GM06990 (cell line): ENCODE data around the gene C2orf42.
A peak's percentile ranks its signal among the peaks of the same experiment; 100 is the strongest.
"Not testable (repeated sequence)": the region's sequence is repeated elsewhere in the genome, so short reads cannot be mapped to it uniquely, and the experiment has no call there.

Experiments
- DNase-seq: peaks from one replicate; pipeline ENCODE4 v3.0.0-alpha.2; 2011; ENCODE audit not compliant: insufficient read length; ENCODE audit errors: extremely low read depth
- H3K27me3 ChIP-seq: replicated peaks from 2 replicates; pipeline ENCODE4 v1.6.0; 2011; ENCODE audit warnings: low read length; ENCODE audit not compliant: control insufficient read depth, insufficient read depth
- H3K36me3 ChIP-seq: 2 replicates; pipeline ENCODE4 v1.5.1; 2011; ENCODE audit warnings: low read length; ENCODE audit not compliant: control insufficient read depth, insufficient read depth
- H3K4me3 ChIP-seq: replicated peaks from 2 replicates; pipeline ENCODE4 v1.5.1; 2011; ENCODE audit warnings: low read depth, mild to moderate bottlenecking, control low read depth, low read length
- TF ChIP-seq, protein P1 (sequence below): IDR thresholded peaks from 2 replicates; pipeline ENCODE4 v1.5.1; 2011; ENCODE audit warnings: low read length, control low read depth, mild to moderate bottlenecking, inconsistent platforms; ENCODE audit not compliant: insufficient read depth, poor library complexity, severe bottlenecking

The C2orf42 gene

DNA sequence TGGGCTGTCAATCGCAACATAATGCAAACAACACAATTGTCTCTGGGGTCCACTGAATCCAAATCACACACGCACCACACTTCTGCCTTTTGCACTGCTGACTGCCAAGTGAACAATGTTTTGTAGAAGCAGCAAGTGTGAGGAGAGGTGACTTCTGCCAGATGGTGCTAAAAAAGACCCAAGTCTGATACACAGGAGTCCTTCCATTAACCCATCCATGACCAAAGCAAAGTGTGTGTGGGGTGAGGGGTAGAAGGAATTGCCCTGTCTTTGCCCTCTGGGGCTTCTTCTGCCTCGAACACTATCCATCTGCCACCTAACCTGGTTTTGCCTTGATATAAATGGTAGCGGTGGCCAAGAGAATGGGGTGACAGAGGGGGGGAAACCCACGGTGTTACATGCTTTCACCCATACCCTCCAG, 50.0 kb downstream of the C2orf42 start:
- Histone ChIP-seq H3K36me3 (no peaks in the 10 kb centered on the region), H3K4me3 (no peak overlapping the region; the same call in none of the 2 replicates), H3K27me3 (no peaks in the 10 kb centered on the region)
- TF ChIP-seq, protein P1, sequence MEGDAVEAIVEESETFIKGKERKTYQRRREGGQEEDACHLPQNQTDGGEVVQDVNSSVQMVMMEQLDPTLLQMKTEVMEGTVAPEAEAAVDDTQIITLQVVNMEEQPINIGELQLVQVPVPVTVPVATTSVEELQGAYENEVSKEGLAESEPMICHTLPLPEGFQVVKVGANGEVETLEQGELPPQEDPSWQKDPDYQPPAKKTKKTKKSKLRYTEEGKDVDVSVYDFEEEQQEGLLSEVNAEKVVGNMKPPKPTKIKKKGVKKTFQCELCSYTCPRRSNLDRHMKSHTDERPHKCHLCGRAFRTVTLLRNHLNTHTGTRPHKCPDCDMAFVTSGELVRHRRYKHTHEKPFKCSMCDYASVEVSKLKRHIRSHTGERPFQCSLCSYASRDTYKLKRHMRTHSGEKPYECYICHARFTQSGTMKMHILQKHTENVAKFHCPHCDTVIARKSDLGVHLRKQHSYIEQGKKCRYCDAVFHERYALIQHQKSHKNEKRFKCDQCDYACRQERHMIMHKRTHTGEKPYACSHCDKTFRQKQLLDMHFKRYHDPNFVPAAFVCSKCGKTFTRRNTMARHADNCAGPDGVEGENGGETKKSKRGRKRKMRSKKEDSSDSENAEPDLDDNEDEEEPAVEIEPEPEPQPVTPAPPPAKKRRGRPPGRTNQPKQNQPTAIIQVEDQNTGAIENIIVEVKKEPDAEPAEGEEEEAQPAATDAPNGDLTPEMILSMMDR, result no peak
- DNase-seq, result no peak

DNA sequence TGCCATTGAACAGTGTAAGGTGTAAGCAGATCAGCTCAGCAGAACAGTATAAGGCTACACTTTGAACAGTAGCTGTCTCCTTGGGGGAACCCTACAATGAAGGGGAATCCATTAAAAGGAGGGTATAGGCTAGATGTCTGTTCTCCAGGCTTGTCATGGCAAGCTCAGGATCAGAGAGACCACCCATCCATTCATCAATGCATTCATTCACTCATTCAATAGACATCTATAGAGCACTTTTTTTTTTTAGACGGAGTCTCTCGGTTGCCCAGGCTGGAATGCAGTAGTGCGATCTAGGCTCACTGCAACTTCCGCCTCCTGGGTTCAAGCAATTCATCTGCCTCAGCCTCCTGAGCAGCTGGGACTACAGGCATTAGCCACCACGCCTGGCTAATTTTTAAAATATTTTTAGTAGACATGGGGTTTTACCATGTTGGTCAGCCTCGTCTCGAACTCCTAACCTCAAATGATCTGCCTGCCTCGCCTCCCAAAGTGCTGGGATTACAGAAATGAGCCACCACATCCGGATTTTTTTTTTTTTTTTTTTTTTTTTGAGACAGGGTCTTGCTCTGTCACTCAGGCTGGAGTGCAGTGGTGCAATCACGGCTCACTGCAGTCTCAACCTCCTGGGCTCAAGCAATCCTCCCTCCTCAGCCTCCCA, 56.4 kb downstream of the C2orf42 start:
- not testable (repeated sequence) for H3K36me3 ChIP-seq, H3K4me3 ChIP-seq, DNase-seq, H3K27me3 ChIP-seq

DNA sequence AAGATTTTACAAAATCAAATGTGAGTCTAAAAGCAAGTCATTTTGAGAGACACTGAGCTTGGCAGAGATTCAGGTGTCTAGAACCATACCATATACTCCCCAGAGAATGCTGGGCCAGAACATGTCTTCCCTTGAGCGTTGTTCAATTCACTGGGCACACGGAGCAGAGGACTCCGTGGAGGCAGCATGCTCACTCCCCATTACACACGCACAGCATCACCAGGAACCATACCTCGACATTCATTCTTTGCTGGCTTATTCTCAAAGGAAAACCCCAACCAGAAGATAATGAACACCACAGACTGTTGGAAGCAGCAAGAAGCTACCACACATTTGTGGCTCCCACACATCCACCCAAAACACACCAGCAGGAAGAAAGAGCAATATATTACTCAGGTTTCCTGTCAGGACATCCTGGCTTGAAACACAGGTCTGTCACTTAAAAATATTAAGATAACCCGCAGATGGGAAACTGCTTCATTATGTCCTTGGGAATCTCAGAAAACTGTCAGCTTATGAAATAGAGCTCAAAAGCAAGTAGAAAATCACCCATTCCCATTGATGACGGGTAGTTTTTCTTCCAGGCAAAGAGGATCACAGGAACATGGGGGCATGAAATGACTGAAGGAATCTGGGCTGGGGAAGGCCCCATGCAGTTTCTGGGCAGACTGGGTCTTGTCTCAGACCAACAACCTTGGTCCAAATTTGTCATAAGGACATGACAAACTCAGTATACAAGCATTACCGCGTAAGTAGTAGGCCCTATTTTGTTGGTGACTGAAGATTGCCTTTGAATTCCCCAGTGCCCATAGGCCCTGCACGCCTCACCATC, 57.1 kb downstream of the C2orf42 start:
- Histone ChIP-seq H3K27me3 (no peaks in the 10 kb centered on the region), H3K4me3 (no peak overlapping the region; the same call in 1 of the 2 replicates), H3K36me3 (no peaks in the 10 kb centered on the region)
- no peak for DNase-seq
- TF ChIP-seq, protein P1, result no peak

DNA sequence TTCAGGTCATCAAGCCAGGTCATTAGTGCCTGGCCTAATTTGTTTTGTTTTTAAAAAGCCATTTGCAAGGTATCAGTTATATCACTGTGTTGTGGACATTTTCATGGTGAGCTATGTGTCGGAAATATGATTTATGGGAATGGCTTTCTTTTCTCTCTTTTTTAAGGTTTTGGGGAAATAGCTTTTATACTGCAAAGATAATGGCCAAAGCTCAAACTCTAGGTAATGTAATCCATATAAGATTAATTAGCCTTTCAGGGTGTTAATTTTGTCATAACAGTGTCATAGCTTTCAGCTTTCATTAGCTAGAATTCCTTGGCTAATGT, 57.7 kb downstream of the C2orf42 start:
- TF ChIP-seq, protein P1, result no peak
- peak overlapping the region; percentile 18 for H3K4me3 ChIP-seq
- no peaks in the 10 kb centered on the region for H3K27me3 ChIP-seq
- H3K36me3 ChIP-seq, result no peaks in the 10 kb centered on the region
- DNase-seq, result no peak

DNA sequence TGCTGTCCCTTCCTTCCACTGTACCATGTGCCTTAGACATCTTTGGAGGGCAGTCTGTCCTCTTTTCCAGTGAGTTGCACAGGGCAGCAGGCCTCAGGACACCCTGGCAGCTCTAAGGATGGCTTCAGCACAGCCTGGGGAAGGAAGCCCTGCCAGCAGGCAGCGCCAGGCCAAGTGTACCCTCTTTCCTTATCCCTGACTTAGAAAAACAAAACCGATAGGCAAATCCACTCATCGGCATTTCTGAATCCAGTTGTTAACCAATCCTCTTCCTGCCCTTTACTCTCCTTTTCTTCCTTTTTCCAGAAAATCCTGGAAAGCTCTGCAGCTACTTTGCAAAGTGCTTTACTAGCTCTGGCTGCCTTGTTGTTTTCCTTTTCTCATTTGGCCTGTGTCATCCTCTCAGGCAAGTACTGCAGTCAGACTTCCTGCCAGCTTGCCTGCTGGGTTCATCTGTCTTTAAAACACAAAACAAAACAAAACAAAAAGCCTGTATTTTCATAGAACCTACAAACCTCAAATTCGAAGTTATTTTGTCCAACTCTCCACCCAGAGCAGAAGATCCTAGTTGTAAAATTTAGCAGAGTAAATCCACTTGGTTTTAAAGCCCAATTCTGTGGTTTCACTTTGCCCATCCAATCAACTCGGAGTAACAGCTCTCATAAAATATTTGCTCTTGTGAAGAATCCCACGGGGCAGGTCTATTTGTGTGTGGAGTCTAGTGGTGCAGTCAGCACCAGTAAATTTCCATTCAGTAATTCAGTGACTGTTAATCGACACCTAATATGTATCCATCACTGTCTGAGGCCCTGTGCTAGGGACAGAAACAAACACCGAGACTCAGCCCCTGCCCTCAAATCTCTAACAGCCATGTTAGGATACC, 58.3 kb downstream of the C2orf42 start:
- TF ChIP-seq, protein P1, result no peak
- no peaks in the 10 kb centered on the region for H3K27me3 ChIP-seq
- peak; percentile 58 for DNase-seq
- H3K4me3 ChIP-seq, result peak overlapping the region; percentile 56
- no peaks in the 10 kb centered on the region for H3K36me3 ChIP-seq

DNA sequence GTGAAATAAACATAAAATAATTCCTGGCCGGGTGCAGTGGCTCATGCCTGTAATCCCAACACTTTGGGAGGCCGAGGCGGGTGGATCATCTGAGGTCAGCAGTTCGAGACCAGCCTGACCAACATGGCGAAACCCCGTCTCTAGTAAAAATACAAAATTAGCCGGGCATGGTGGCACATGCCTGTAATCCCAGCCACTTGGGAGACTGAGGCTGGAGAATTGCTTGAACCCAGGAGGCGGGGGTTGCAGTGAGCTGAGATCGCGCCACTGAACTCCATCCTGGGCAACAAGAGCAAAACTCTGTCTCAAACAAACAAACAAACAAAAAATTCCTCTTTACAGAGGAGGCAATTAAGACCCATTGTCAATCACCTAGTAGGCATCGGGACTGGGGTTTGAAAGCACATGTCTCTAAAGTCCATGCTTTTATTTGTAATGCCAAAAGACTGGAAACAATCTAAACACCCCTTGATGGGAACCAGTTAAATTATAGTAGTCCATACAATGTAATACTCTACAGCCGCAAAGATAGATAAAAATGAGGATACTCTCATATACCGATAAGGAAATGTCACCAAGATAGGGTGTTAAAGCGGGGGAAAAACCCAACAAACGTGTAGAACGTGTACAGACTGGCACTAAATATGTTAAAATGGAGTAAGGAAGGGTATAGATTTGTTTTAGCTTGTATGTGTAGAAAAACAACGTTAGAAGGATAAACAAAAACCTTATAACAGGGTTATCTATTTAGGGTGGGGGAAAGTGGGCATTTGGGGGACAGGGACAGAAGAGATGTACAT, 59.3 kb downstream of the C2orf42 start:
- not testable (repeated sequence) for DNase-seq, H3K27me3 ChIP-seq, H3K36me3 ChIP-seq
- peak overlapping the region; percentile 56 for H3K4me3 ChIP-seq
